Astrocyte of the cerebellum (primary cell): ENCODE measurements around the gene C9orf153.
A peak's percentile ranks its signal among the peaks of the same experiment; 100 is the strongest.
"Not testable (repeated sequence)": the region's sequence is repeated elsewhere in the genome, so short reads cannot be mapped to it uniquely, and the experiment has no call there.

Experiments
- DNase-seq: peaks from one replicate; pipeline ENCODE4 v3.0.0-alpha.2; 2011; ENCODE audit warnings: low read depth
- H3K4me3 ChIP-seq: 2 replicates; pipeline ENCODE4 v1.5.1; 2011; ENCODE audit warnings: mild to moderate bottlenecking, low read depth, low read length, moderate library complexity
- in situ Hi-C: cut with HindIII; loops from 2 replicates; pipeline ENCODE4 v1.10.0; 2017; ENCODE audit warnings: low sequenced_read_pairs
- TF ChIP-seq, protein P1 (sequence below): IDR thresholded peaks from 2 replicates; pipeline ENCODE4 v1.5.1; 2012; ENCODE audit warnings: low read length, low read depth, moderate library complexity, mild to moderate bottlenecking; ENCODE audit errors: missing control alignments

The C9orf153 gene

DNA sequence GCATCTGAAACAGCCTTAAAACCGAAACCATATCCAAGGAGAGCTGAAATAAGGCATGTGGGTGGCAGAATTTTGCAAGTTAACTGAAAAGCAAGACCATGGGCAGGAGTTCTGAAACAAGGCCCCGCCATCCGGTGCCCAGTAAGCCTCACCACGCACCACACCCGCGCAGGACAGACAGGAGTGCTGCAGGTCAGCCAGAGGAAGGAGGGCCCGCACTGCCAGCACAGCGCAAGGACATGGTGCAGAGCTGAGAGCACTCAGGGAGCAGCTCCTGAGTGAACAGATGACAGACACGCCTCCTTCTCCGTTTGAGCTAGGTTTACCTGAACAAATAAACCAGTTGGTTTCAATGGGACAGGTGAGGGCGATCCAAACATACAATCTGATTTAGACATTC lies 39.4 kb upstream of the C9orf153 start:
- DNase-seq: no peak
- no peak overlapping the region for H3K4me3 ChIP-seq
- TF ChIP-seq, protein P1, sequence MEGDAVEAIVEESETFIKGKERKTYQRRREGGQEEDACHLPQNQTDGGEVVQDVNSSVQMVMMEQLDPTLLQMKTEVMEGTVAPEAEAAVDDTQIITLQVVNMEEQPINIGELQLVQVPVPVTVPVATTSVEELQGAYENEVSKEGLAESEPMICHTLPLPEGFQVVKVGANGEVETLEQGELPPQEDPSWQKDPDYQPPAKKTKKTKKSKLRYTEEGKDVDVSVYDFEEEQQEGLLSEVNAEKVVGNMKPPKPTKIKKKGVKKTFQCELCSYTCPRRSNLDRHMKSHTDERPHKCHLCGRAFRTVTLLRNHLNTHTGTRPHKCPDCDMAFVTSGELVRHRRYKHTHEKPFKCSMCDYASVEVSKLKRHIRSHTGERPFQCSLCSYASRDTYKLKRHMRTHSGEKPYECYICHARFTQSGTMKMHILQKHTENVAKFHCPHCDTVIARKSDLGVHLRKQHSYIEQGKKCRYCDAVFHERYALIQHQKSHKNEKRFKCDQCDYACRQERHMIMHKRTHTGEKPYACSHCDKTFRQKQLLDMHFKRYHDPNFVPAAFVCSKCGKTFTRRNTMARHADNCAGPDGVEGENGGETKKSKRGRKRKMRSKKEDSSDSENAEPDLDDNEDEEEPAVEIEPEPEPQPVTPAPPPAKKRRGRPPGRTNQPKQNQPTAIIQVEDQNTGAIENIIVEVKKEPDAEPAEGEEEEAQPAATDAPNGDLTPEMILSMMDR: no peak
- in situ Hi-C loops: no loop called here

DNA sequence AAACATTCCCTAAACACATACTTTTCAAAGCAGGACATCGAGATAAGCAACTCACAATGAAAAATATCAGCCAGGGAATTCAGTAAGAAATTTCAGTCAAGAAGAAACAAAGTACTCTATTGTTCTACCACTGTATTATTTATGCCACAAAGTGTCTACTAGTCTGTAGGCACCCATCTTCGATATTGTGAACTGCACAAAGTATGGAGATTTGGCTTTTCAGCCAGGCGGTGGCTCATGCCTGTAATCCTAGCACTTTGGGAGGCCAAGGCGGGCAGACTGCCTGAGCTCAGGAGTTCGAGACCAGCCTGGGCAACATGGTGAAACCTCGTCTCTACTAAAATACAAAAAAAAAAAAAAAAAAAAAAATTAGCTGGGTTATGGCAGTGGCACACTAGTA lies 30.9 kb upstream of the C9orf153 start:
- H3K4me3 ChIP-seq, DNase-seq, in situ Hi-C loops: not testable (repeated sequence)

DNA sequence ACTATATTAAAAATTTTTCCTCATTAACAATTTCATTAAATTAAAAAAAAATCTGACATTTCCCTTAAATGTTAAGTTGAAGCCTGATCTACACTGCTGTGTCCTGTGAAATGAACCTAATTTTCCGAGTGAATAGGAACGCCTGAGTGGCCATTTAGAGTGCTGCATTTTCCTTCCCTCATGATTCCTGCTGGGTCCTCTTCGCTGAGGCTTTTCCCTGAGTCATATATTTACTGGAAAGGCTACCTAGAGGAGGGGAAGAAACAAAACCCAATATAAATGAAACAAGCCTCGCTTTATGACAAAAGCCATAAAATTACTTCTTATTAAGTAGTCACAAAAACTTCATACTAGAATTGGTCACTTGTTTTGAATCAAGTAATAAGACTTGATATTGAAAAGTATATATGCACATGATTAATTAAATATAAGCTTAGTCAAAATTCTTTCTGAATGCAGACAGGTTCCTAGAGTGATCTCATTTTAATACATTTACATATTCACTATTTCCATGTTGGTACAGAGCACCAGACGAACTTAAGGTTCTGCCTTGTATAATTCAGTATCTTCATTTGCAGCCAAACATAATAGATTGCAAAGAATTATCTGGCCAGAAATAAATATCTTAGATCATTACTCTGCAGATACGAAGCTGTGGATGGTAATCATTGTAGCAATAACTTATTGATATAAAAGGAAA lies 29.2 kb upstream of the C9orf153 start:
- in situ Hi-C loops: no loop called here
- TF ChIP-seq, protein P1: no peak
- DNase-seq: no peak
- H3K4me3 ChIP-seq: no peak overlapping the region

DNA sequence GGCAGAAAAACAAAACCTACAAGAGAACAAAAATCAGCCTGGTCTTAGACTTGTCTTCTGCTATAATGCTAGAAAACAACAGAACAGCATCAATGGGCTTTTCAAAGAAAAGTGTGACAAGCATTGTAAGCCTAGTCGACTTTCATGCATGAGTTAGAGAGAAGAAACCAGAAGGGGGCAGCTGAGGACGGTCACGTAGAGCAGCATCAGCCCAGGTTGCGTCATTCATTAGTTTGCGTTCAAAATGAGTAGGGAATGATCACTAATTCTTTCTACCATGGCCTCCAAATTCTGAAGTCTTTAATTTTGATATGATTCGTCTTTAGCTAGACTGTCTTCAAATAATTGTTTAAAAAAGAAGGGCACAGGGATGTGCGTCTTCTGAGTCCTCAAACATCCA lies 27.6 kb upstream of the C9orf153 start:
- no peak overlapping the region for H3K4me3 ChIP-seq
- TF ChIP-seq, protein P1: peak; percentile 58
- peak; percentile 43 for DNase-seq
- in situ Hi-C loops: no loop called here

DNA sequence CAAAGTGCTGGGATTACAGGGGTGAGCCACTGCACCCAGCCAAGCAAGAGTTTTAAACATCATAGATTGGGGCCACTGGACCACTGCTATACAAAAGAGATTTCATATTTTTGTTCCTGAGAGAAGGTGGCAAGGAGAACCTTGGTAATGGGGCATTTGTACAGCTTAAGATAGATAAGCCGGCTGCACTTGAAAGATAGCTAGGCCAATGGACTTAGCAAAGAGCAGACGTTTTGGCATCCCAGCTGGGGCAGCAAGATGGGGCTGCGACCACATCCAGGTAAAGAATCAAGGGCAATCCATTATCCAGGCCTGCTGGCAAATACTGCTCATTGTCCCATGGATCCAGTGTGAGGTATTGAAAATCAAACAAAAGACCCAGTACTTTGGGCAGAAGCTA lies 26.8 kb upstream of the C9orf153 start:
- H3K4me3 ChIP-seq: no peak overlapping the region
- in situ Hi-C loops: no loop called here
- no peak for DNase-seq
- TF ChIP-seq, protein P1: no peak

DNA sequence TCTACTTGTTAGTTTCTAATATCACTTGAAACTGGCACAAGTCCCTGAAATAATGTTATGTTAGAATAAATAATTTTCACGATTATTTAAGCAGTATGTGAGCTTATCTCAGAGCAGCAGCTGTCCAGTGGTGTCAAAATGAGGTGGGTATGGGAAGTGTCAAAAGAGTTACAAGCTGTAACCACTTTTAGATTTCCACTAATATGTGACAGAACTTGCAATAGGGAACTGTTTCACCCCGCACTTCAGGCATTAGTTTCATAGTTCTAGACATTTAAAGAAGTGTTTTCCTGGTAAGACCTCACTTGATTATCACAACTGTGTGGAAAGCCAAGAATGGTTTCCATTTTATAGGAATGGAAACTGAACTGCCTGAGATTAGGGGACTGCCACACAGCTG lies 25.8 kb upstream of the C9orf153 start:
- TF ChIP-seq, protein P1: no peak
- DNase-seq: no peak
- H3K4me3 ChIP-seq: no peak overlapping the region
- in situ Hi-C loops: no loop called here

DNA sequence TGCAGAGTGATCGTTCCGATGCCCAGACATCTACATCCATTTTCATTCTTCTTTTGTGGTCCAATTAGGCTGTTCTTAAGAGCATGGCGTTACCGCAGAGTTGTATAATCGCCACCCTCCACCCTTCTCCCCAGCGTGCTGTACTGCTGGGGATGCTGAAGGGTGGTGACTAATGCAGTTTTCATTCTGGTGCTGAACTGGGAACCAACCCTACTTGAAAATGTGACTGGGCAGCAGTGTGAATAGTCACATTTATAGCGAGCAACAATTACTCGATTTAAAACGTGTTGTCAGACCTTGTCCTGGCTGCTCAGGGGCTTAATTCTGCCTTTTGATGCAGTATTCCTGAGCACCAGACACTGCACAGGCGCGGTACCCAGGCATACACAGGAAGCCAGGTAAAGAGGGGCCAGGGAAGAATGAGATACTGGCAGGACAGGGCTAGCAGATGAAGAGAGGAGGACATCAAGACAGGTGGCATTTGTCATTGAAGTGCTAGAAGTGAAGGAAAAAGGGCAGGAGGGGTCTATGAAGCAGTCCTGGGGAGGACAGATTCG lies 23.6 kb upstream of the C9orf153 start:
- in situ Hi-C loops: no loop called here
- TF ChIP-seq, protein P1: no peak
- peak; percentile 62 for DNase-seq
- H3K4me3 ChIP-seq: peak overlapping the region; percentile 85
